WTC11 (cell line): ENCODE results near the gene PPP1R1B. TPM values are rescaled to one million over a fixed set of nuclear protein-coding genes. Genes with fewer than 3 reads are reported as not detected.

Source experiments
- ATAC-seq: fragments of 200-7000 bp; cut with Tn5 transposase; 2 replicates; pipeline ENCODE4 v1.10.0; 2021; ENCODE audit warnings: mild to moderate bottlenecking, moderate library complexity
- CTCF ChIA-PET: fragments of 300-600 bp; sonication (Branson Sonifier 250); formaldehyde crosslinking; loops from one replicate; lab custom pipeline; 2021; ENCODE audit warnings: antibody characterized with exemption; lab: Charles Lee
- POLR2A ChIA-PET: fragments of 350-600 bp; sonication (Branson Sonifier 250); formaldehyde crosslinking; loops from one replicate; lab custom pipeline; 2021; ENCODE audit warnings: antibody characterized with exemption; lab: Charles Lee
- DNase-seq: peaks from one replicate; pipeline ENCODE4 v3.0.0; 2021; ENCODE audit warnings: low spot score
- H3K27ac Mint-ChIP-seq: 2 replicates; pipeline ENCODE4 v1.8.0; 2021; ENCODE audit warnings: mixed read lengths
- H3K27me3 Mint-ChIP-seq: 2 replicates; pipeline ENCODE4 v1.8.0; 2021; ENCODE audit warnings: low read depth, mild to moderate bottlenecking, moderate library complexity, mixed read lengths
- H3K36me3 Mint-ChIP-seq: 2 replicates; pipeline ENCODE4 v1.8.0; 2021; ENCODE audit warnings: mixed read lengths
- H3K4me1 Mint-ChIP-seq: 2 replicates; pipeline ENCODE4 v1.8.0; 2022; ENCODE audit warnings: mixed read lengths
- H3K4me3 Mint-ChIP-seq: 2 replicates; pipeline ENCODE4 v1.8.0; 2021; ENCODE audit warnings: mild to moderate bottlenecking, moderate library complexity, mixed read lengths
- H3K9me3 Mint-ChIP-seq: 2 replicates; pipeline ENCODE4 v1.8.0; 2021; ENCODE audit warnings: mixed read lengths
- AFF4 ChIP-seq: sonication (generic); formaldehyde crosslinking; IDR thresholded peaks from 2 replicates; pipeline ENCODE4 v1.8.1; 2023; ENCODE audit warnings: mild to moderate bottlenecking, missing genetic modification reagents, borderline replicate concordance
- ATF1 ChIP-seq: sonication (generic); formaldehyde crosslinking; IDR thresholded peaks from 2 replicates; pipeline ENCODE4 v1.8.1; 2023; ENCODE audit warnings: mild to moderate bottlenecking, moderate library complexity, missing genetic modification reagents
- ATF3 ChIP-seq: sonication (generic); formaldehyde crosslinking; conservative IDR thresholded peaks from 2 replicates; pipeline ENCODE4 v1.8.1; 2022; ENCODE audit warnings: mild to moderate bottlenecking, missing genetic modification reagents
- CTCF ChIP-seq: fragments of 200-600 bp; IDR thresholded peaks from 2 replicates; pipeline ENCODE4 v1.8.0; 2022; ENCODE audit warnings: antibody characterized with exemption
- ELF4 ChIP-seq: sonication (generic); formaldehyde crosslinking; IDR thresholded peaks from 2 replicates; pipeline ENCODE4 v1.8.1; 2022; ENCODE audit warnings: low read depth, mild to moderate bottlenecking, moderate library complexity, missing genetic modification reagents
- ETV6 ChIP-seq: sonication (generic); formaldehyde crosslinking; IDR thresholded peaks from 2 replicates; pipeline ENCODE4 v1.8.1; 2022; ENCODE audit warnings: mild to moderate bottlenecking, missing genetic modification reagents
- HMGXB4 ChIP-seq: sonication (generic); formaldehyde crosslinking; IDR thresholded peaks from 2 replicates; pipeline ENCODE4 v1.8.1; 2023; ENCODE audit warnings: mild to moderate bottlenecking, moderate library complexity, missing genetic modification reagents
- IRF1 ChIP-seq: sonication (generic); formaldehyde crosslinking; IDR thresholded peaks from 2 replicates; pipeline ENCODE4 v1.8.0; 2023; ENCODE audit warnings: missing genetic modification reagents
- IRF2 ChIP-seq: sonication (generic); formaldehyde crosslinking; IDR thresholded peaks from 2 replicates; pipeline ENCODE4 v1.8.0; 2022; ENCODE audit warnings: low read depth, missing genetic modification reagents, borderline replicate concordance
- NR1H2 ChIP-seq: sonication (generic); formaldehyde crosslinking; IDR thresholded peaks from 2 replicates; pipeline ENCODE4 v1.9.0; 2021; ENCODE audit warnings: mild to moderate bottlenecking, moderate library complexity, missing genetic modification reagents
- NR2C2 ChIP-seq: sonication (generic); formaldehyde crosslinking; IDR thresholded peaks from 2 replicates; pipeline ENCODE4 v1.8.0; 2022; ENCODE audit warnings: mild to moderate bottlenecking, missing genetic modification reagents
- OVOL2 ChIP-seq: fragments of 250-450 bp; sonication (Bioruptor Pico); IDR thresholded peaks from 2 replicates; pipeline ENCODE4 v1.9.0; 2021; ENCODE audit warnings: mild to moderate bottlenecking, borderline replicate concordance
- ZNF121 ChIP-seq: sonication (generic); formaldehyde crosslinking; IDR thresholded peaks from 2 replicates; pipeline ENCODE4 v1.8.0; 2023; ENCODE audit warnings: missing genetic modification reagents
- ZNF232 ChIP-seq: sonication (generic); formaldehyde crosslinking; IDR thresholded peaks from 2 replicates; pipeline ENCODE4 v1.8.0; 2022; ENCODE audit warnings: mild to moderate bottlenecking, missing genetic modification reagents
- ZNF317 ChIP-seq: sonication (generic); formaldehyde crosslinking; IDR thresholded peaks from 2 replicates; pipeline ENCODE4 v1.8.1; 2023; ENCODE audit warnings: low read depth, mild to moderate bottlenecking, moderate library complexity, missing genetic modification reagents, borderline replicate concordance
- ZNF396 ChIP-seq: fragments of 250-450 bp; sonication (Bioruptor Pico); IDR thresholded peaks from 2 replicates; pipeline ENCODE4 v1.8.0; 2021; ENCODE audit warnings: mild to moderate bottlenecking, moderate library complexity, borderline replicate concordance
- ZNF423 ChIP-seq: fragments of 250-450 bp; sonication (Bioruptor Pico); IDR thresholded peaks from 2 replicates; pipeline ENCODE4 v2.1.2; 2022; ENCODE audit warnings: mild to moderate bottlenecking, moderate library complexity
- ZNF425 ChIP-seq: fragments of 250-450 bp; sonication (Bioruptor Pico); conservative IDR thresholded peaks from 2 replicates; pipeline ENCODE4 v1.9.0; 2021; ENCODE audit warnings: mild to moderate bottlenecking
- ZNF671 ChIP-seq: fragments of 250-450 bp; sonication (Bioruptor Pico); IDR thresholded peaks from 2 replicates; pipeline ENCODE4 v1.8.0; 2021; ENCODE audit warnings: mild to moderate bottlenecking
- total RNA-seq: library from RNA; stranded (reverse); gene quantifications from 3 replicates; pipeline ENCODE4 v1.2.3, GENCODE V29; 2021

Gene PPP1R1B
- total RNA-seq, 1 experiment from 2014 or later, result 20.5 TPM

GRCh38 chr17:39622380-39623006, 4.3 kb upstream of the PPP1R1B start:
- Mint-ChIP-seq H3K4me1 (peaks cover 31% of the 10 kb centered on the region), H3K4me3 (no peak overlapping the region)
- POLR2A ChIA-PET, result interaction anchor here (0.5 to 1.5 kb wide), 3 partner anchors 46 to 342 kb away, joined by 3 to 5 read pairs (median 3); partner anchors contain the start of gene PNMT

GRCh38 chr17:39623356-39623950, 3.3 kb upstream of the PPP1R1B start:
- Mint-ChIP-seq H3K36me3 (no peaks in the 10 kb centered on the region), H3K27me3 (peaks cover 79% of the 10 kb centered on the region), H3K4me1 (peaks cover 37% of the 10 kb centered on the region), H3K4me3 (no peak overlapping the region), H3K27ac (no peak overlapping the region), H3K9me3 (no peaks in the 10 kb centered on the region)
- ChIA-PET CTCF (interaction anchor here (0.6 to 23.6 kb wide), 47 partner anchors 9 to 429 kb away, joined by 3 to 876 read pairs (median 7); partner anchors contain the start of genes ERBB2, MED1, MIEN1 and NEUROD2), POLR2A (interaction anchor here (1.0 to 1.5 kb wide), 3 partner anchors 45 to 75 kb away, joined by 3 to 4 read pairs (median 3); partner anchors contain the start of gene PNMT)
- DNase-seq, result peak; percentile 93
- ATAC-seq, result peak; percentile 33
- TF ChIP-seq CTCF (peak; percentile 91), ETV6 (CRISPR knock-in tag) (no peak), HMGXB4 (0 out of 2 replicates have a peak, but pooled peaks have one; percentile 62)

More at GRCh38 chr17:39622380-39623006, 4.3 kb upstream of the PPP1R1B start:
- CTCF ChIA-PET, result interaction anchor here (0.7 to 23.6 kb wide), 46 partner anchors 8 to 423 kb away, joined by 3 to 876 read pairs (median 8); partner anchors contain the start of genes ERBB2, GRB7, IKZF3 and MIEN1
- no peak overlapping the region for H3K27ac Mint-ChIP-seq
- H3K9me3 Mint-ChIP-seq, result no peaks in the 10 kb centered on the region
- ATAC-seq, result no peak
- H3K27me3 Mint-ChIP-seq, result peaks cover 77% of the 10 kb centered on the region
- H3K36me3 Mint-ChIP-seq, result no peaks in the 10 kb centered on the region
- TF ChIP-seq ZNF396 (no peak), ZNF423 (CRISPR knock-in tag) (no peak), ATF3 (CRISPR knock-in tag) (no peak), ELF4 (CRISPR knock-in tag) (no peak), ZNF121 (CRISPR knock-in tag) (peak; percentile 85), ZNF317 (CRISPR knock-in tag) (no peak), ZNF232 (CRISPR knock-in tag) (no peak), ETV6 (CRISPR knock-in tag) (no peak), ATF1 (no peak)
- TF ChIP-seq, all 79 proteins: peak for 1
- no peak for DNase-seq

- ATAC-seq, result no peak
- POLR2A ChIA-PET, result no interaction called here
- TF ChIP-seq IRF2 (CRISPR knock-in tag) (no peak), NR2C2 (no peak), NR1H2 (CRISPR knock-in tag) (no peak), ZNF425 (CRISPR knock-in tag) (no peak), IRF1 (no peak), ATF3 (CRISPR knock-in tag) (no peak), ZNF671 (CRISPR knock-in tag) (no peak), ZNF423 (CRISPR knock-in tag) (no peak), OVOL2 (CRISPR knock-in tag) (no peak), AFF4 (no peak)
These were observed 2.4 kb upstream of the PPP1R1B start for GRCh38 chr17:39624313-39624712.

More at GRCh38 chr17:39624313-39624712, 2.4 kb upstream of the PPP1R1B start:
- no peaks in the 10 kb centered on the region for H3K36me3 Mint-ChIP-seq
- H3K4me3 Mint-ChIP-seq, result no peak overlapping the region
- H3K9me3 Mint-ChIP-seq, result no peaks in the 10 kb centered on the region
- no peak overlapping the region for H3K27ac Mint-ChIP-seq
- H3K27me3 Mint-ChIP-seq, result peaks cover 75% of the 10 kb centered on the region
- H3K4me1 Mint-ChIP-seq, result peaks cover 46% of the 10 kb centered on the region
- no peak for DNase-seq
- CTCF ChIA-PET, result interaction anchor here (0.6 to 23.6 kb wide), 14 partner anchors 8 to 249 kb away, joined by 4 to 876 read pairs (median 12); partner anchors contain the start of genes ERBB2, MIEN1, PGAP3 and PNMT
